ENCODE data around the gene CCER1. TPM values are rescaled to one million over a fixed set of nuclear protein-coding genes. Genes with fewer than 3 reads are reported as not detected.

The CCER1 gene
- polyA plus RNA-seq, 3 donors, result not detected

GRCh38 chr12:90920222-90920621, 34.8 kb downstream of the CCER1 start:
- WGBS (ENCODE audit: insufficient coverage), result no CpG with 5 or more reads among the region's 1 CpG
- Mint-ChIP-seq H3K36me3 (no peaks in the 10 kb centered on the region), H3K27me3 (ENCODE audit: low read depth in 3 of 3) (no peaks in the 10 kb centered on the region), H3K4me1 (no peaks in the 10 kb centered on the region), H3K27ac (no peak overlapping the region), H3K4me3 (no peak overlapping the region), H3K9me3 (peaks cover 0 to 5% (median 0%) of the 10 kb centered on the region in 7 donors)
- Histone ChIP-seq H3K36me3 (replicated peaks in 1 of 2; ENCODE audit: control insufficient read depth in 1 of 2, insufficient read depth in 2 of 2, low read length in 2 of 2) (no peaks in the 10 kb centered on the region), H3K4me1 (ENCODE audit: control insufficient read depth in 1 of 2, insufficient read depth in 2 of 2, low read length in 2 of 2) (no peaks in the 10 kb centered on the region), H2AFZ (ENCODE audit: insufficient read depth, low read depth, low read length, poor library complexity, severe bottlenecking) (no peak overlapping the region), H3K27ac (ENCODE audit: low read depth in 1 of 2, low read length in 2 of 2) (no peak overlapping the region), H4K20me1 (ENCODE audit: insufficient read depth, low read length) (no peaks in the 10 kb centered on the region), H3K4me3 (replicated peaks in 1 of 3; ENCODE audit: low read depth in 2 of 3, low read length in 3 of 3) (no peak overlapping the region), H3K27me3 (ENCODE audit: control insufficient read depth in 2 of 2, insufficient read depth in 2 of 2, low read length in 2 of 2) (no peaks in the 10 kb centered on the region), H3K4me2 (replicated peaks; ENCODE audit: extremely low read depth, low read length, poor library complexity, severe bottlenecking) (no peak overlapping the region), H3K79me2 (ENCODE audit: insufficient read depth, low read length) (no peaks in the 10 kb centered on the region), H3K9me3 (replicated peaks in 1 of 2; ENCODE audit: control insufficient read depth in 1 of 2, insufficient read depth in 1 of 2, low read length in 2 of 2) (no peaks in the 10 kb centered on the region), H3K9ac (ENCODE audit: insufficient read depth, low read length, poor library complexity, severe bottlenecking) (no peak overlapping the region)
- TF ChIP-seq CTCF (IDR thresholded peaks at IDR 0.05), result no peak
- intact Hi-C loops (cut with micrococcal nuclease), result no loop called here
- DNase-seq, result no peak

- WGBS (ENCODE audit: insufficient coverage), result no CpG with 5 or more reads among the region's 2 CpGs
- no peak overlapping the region for H3K4me3 Mint-ChIP-seq
- H3K4me1 ChIP-seq (ENCODE audit: control insufficient read depth in 1 of 2, insufficient read depth in 2 of 2, low read length in 2 of 2), result no peaks in the 10 kb centered on the region
Measured at GRCh38 chr12:90917431-90917830, 37.5 kb downstream of the CCER1 start.

More at GRCh38 chr12:90917431-90917830, 37.5 kb downstream of the CCER1 start:
- Histone ChIP-seq H3K79me2 (ENCODE audit: insufficient read depth, low read length) (no peaks in the 10 kb centered on the region), H3K9ac (ENCODE audit: insufficient read depth, low read length, poor library complexity, severe bottlenecking) (no peak overlapping the region), H4K20me1 (ENCODE audit: insufficient read depth, low read length) (no peaks in the 10 kb centered on the region), H3K27ac (ENCODE audit: low read depth in 1 of 2, low read length in 2 of 2) (no peak overlapping the region), H3K4me3 (replicated peaks in 1 of 3; ENCODE audit: low read depth in 2 of 3, low read length in 3 of 3) (no peak overlapping the region), H3K27me3 (ENCODE audit: control insufficient read depth in 2 of 2, insufficient read depth in 2 of 2, low read length in 2 of 2) (no peaks in the 10 kb centered on the region), H3K36me3 (replicated peaks in 1 of 2; ENCODE audit: control insufficient read depth in 1 of 2, insufficient read depth in 2 of 2, low read length in 2 of 2) (no peaks in the 10 kb centered on the region), H3K9me3 (replicated peaks in 1 of 2; ENCODE audit: control insufficient read depth in 1 of 2, insufficient read depth in 1 of 2, low read length in 2 of 2) (no peaks in the 10 kb centered on the region), H3K4me2 (replicated peaks; ENCODE audit: extremely low read depth, low read length, poor library complexity, severe bottlenecking) (no peak overlapping the region), H2AFZ (ENCODE audit: insufficient read depth, low read depth, low read length, poor library complexity, severe bottlenecking) (no peak overlapping the region)
- Mint-ChIP-seq H3K9me3 (peaks cover 0 to 7% (median 0%) of the 10 kb centered on the region in 7 donors), H3K4me1 (no peaks in the 10 kb centered on the region), H3K27me3 (ENCODE audit: low read depth in 3 of 3) (peaks cover 0 to 2% (median 2%) of the 10 kb centered on the region in 3 donors), H3K36me3 (no peaks in the 10 kb centered on the region), H3K27ac (no peak overlapping the region)
- no peak for DNase-seq
- intact Hi-C loops (cut with micrococcal nuclease), result no loop called here
- no peak for TF ChIP-seq CTCF (IDR thresholded peaks at IDR 0.05)
